SK-N-MC (cell line): ENCODE results near the gene CAPN11.

Experiments
- EZH2 ChIP-seq: fragments of 200-600 bp; sonication (generic); IDR thresholded peaks from one replicate; pipeline ENCODE4 v1.6.1; 2017; ENCODE audit warnings: antibody characterized with exemption
- POLR2AphosphoS5 ChIP-seq: IDR thresholded peaks from 2 replicates; pipeline ENCODE4 v1.6.1; 2012; ENCODE audit warnings: mild to moderate bottlenecking, low read depth, low read length, borderline replicate concordance

DNA sequence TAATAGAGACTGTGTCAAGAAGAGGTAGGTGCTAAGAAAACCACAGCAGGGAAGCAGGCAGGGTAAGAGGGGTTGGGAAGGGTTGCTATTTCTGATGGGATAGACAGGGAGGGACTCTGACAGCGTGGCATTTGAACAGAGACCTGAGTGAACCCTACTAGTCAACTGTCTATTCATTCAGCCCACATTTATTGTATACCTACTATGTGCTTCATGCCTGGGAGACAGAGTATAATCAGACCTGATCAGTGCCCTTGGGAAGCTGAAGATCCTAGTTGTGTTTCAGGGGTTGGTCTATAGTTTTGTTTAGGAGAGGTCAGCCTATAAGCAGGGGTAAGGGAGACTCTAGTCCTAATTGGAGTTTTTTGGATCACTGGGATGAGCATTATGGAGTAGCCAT, 14.9 kb upstream of the CAPN11 start:
- TF ChIP-seq EZH2 (no peak), POLR2AphosphoS5 (no peak)
